K562 (cell line): Measurements from ENCODE around the gene CYBRD1. TPM values are rescaled to one million over a fixed set of nuclear protein-coding genes. Genes with fewer than 3 reads are reported as not detected.

ENCODE experiments used
- MAZ ChIP-seq, 2 experiments: fragments of 450-650 bp in 1 of 2; sonication (generic) in 1 of 2; formaldehyde crosslinking; IDR thresholded peaks in 1 of 2; conservative IDR thresholded peaks in 1 of 2; 2 replicates each; pipeline versions ENCODE4 v1.4.0 to v1.5.0; 2020; ENCODE audit warnings: mild to moderate bottlenecking in 1 of 2, missing genetic modification reagents in 1 of 2
- MYBL2 ChIP-seq, 2 experiments: fragments of 450-650 bp in 1 of 2; sonication (generic) in 1 of 2; formaldehyde crosslinking in 1 of 2; IDR thresholded peaks; 2 replicates each; pipeline versions ENCODE4 v1.6.1 to v1.8.1; 2017 to 2022; ENCODE audit warnings: borderline replicate concordance in 1 of 2, inconsistent platforms in 1 of 2, low read depth in 1 of 2, mild to moderate bottlenecking in 1 of 2, missing genetic modification reagents in 1 of 2, moderate library complexity in 1 of 2
- POLR2H ChIP-seq: IDR thresholded peaks from 2 replicates; pipeline ENCODE4 v1.6.1; 2016; ENCODE audit warnings: missing genetic modification characterization, low read depth, mild to moderate bottlenecking, control low read depth, missing compliant biosample characterization, moderate library complexity
- ZNF354B ChIP-seq: fragments of 250-450 bp; sonication (Bioruptor Pico); IDR thresholded peaks from 2 replicates; pipeline ENCODE4 v1.4.0; 2020
- ZNF407 ChIP-seq: fragments of 450-650 bp; IDR thresholded peaks from 2 replicates; pipeline ENCODE4 v1.6.1; 2016; ENCODE audit warnings: low read depth
- ZNF695 ChIP-seq: fragments of 450-650 bp; formaldehyde crosslinking; IDR thresholded peaks from 2 replicates; pipeline ENCODE4 v1.4.0; 2020; ENCODE audit warnings: mild to moderate bottlenecking, moderate library complexity
- polyA plus RNA-seq, 8 experiments: library from polyadenylated mRNA; depleted of rRNA in 4 of 8; stranded (reverse) in 5 of 8; unstranded in 3 of 8; fragments of >200 nt; fragmentation: Nextera tagmentation in 2 of 8; fragmentation: Illumina TruSeq in 1 of 8; extraction: Ambion mirVana in 2 of 8; extraction: Trizol in 1 of 8; gene quantifications; 2 replicates each; pipeline versions ENCODE4 v1.2.1 to v1.2.3, GENCODE V29; 2011 to 2014; ENCODE audit warnings: inconsistent platforms in 1 of 8, missing spikeins in 1 of 8
- total RNA-seq, 7 experiments: library from RNA; depleted of rRNA in 6 of 7; stranded (reverse); fragments of >200 nt in 6 of 7; fragmentation: Illumina TruSeq in 2 of 7; extraction: Trizol in 2 of 7; gene quantifications; 2 replicates each; pipeline versions ENCODE4 v1.2.1 to v1.2.3, GENCODE V29; 2011 to 2021; ENCODE audit warnings: low replicate concordance in 1 of 7

The CYBRD1 gene
- total and polyA plus RNA-seq, 9 of the 15 experiments (the other 6 are each of a cell fraction or from before 2014, with no cell fraction given): 9.6 to 22.4 (median 15.6) TPM

GRCh38 chr2:171553858-171554257 lies 31.6 kb downstream of the CYBRD1 start (continued):
- peak; percentile 69 for TF ChIP-seq ZNF407
- TF ChIP-seq ZNF354B (CRISPR knock-in tag): no peak
- TF ChIP-seq MAZ (CRISPR knock-in tag; conservative IDR thresholded peaks at IDR 0.05 in 1 of 2, IDR thresholded peaks at IDR 0.05 in 1 of 2): peak in 1 of 2 experiments; percentile 43; a peak in 1 of 4 replicates
- no peak for TF ChIP-seq ZNF695 (CRISPR knock-in tag)
- TF ChIP-seq MYBL2 (IDR thresholded peaks at IDR 0.05; ENCODE audit: low read depth): peak; percentile 43; the same call in 1 of the 2 replicates
- no peak for TF ChIP-seq MYBL2 (CRISPR knock-in tag; IDR thresholded peaks at IDR 0.05; ENCODE audit: borderline replicate concordance)
- peak; percentile 74 for TF ChIP-seq POLR2H (tag)
